ENCODE data around the gene SPAG6.

The SPAG6 gene

GRCh38 chr10:22339761-22340328, 5.5 kb upstream of the SPAG6 start (continued):
- TF ChIP-seq PRDM2 (tag by site-specific recombination; IDR thresholded peaks at IDR 0.05; ENCODE audit: borderline replicate concordance) = no peak
- TF ChIP-seq ZNF692 (tag by site-specific recombination; IDR thresholded peaks at IDR 0.05) = no peak
- TF ChIP-seq ZNF362 (tag by site-specific recombination; IDR thresholded peaks at IDR 0.05) = peak; percentile 95; the same call in 1 of the 2 replicates
- TF ChIP-seq ZBTB21 (tag by site-specific recombination; IDR thresholded peaks at IDR 0.05) = peak; percentile 89
- no peak for TF ChIP-seq ZNF404 (tag by site-specific recombination; IDR thresholded peaks at IDR 0.05)
- TF ChIP-seq ZNF510 (tag by site-specific recombination; IDR thresholded peaks at IDR 0.05; ENCODE audit: insufficient replicate concordance) = no peak
- TF ChIP-seq ZNF302 (tag by site-specific recombination; IDR thresholded peaks at IDR 0.05; ENCODE audit: low read depth) = no peak

- peaks cover 6% of the 10 kb centered on the region for H3K4me1 ChIP-seq (ENCODE audit: control insufficient read depth, insufficient read depth, low read length)
- CTCF ChIA-PET = interaction anchor here (0.6 to 1.0 kb wide), 4 partner anchors 21 to 337 kb away, joined by 3 to 4 read pairs (median 3); no protein-coding TSS in a partner anchor
- H3K4me3 ChIP-seq (ENCODE audit: low read depth, low read length) = peak overlapping the region; percentile 78
- POLR2A ChIA-PET = interaction anchor here (0.6 to 2.6 kb wide), 13 partner anchors 14 to 337 kb away, joined by 3 to 19 read pairs (median 5); partner anchors contain the start of genes COMMD3 and DNAJC1
- no peaks in the 10 kb centered on the region for H3K9me3 ChIP-seq (ENCODE audit: control insufficient read depth, insufficient read depth, low read depth, low read length)
- H3K27ac ChIP-seq (ENCODE audit: extremely low read depth, low read depth, low read length) = peak overlapping the region; percentile 99
- no peaks in the 10 kb centered on the region for H3K36me3 ChIP-seq (ENCODE audit: control insufficient read depth in 2 of 2, insufficient read depth in 1 of 2, low read length in 2 of 2)
- peak; percentile 87; the same call in 1 of the 2 replicates for TF ChIP-seq ATF2 (tag by site-specific recombination; IDR thresholded peaks at IDR 0.05; ENCODE audit: low read depth)
- peak; percentile 39; the same call in 1 of the 2 replicates for TF ChIP-seq ZSCAN30 (tag by site-specific recombination; IDR thresholded peaks at IDR 0.05)
- TF ChIP-seq ZNF335 (tag by site-specific recombination; conservative IDR thresholded peaks at IDR 0.05) = peak; percentile 10
- peak; percentile 83 for TF ChIP-seq PATZ1 (tag by site-specific recombination; IDR thresholded peaks at IDR 0.05)
- peak; percentile 69; the same call in 1 of the 2 replicates for TF ChIP-seq ZNF423 (tag by site-specific recombination; IDR thresholded peaks at IDR 0.05)
- no peak for TF ChIP-seq ZNF37A (tag by site-specific recombination; IDR thresholded peaks at IDR 0.05)
- no peak for TF ChIP-seq PRDM1 (tag by site-specific recombination; IDR thresholded peaks at IDR 0.05)
- TF ChIP-seq ZNF776 (tag by site-specific recombination; IDR thresholded peaks at IDR 0.05; ENCODE audit: borderline replicate concordance) = no peak
- no peak for TF ChIP-seq RBAK (tag by site-specific recombination; IDR thresholded peaks at IDR 0.05)
- TF ChIP-seq KLF10 (tag by site-specific recombination; IDR thresholded peaks at IDR 0.05) = no peak; the same call in 1 of the 2 replicates
- no peak for TF ChIP-seq ZNF404 (tag by site-specific recombination; IDR thresholded peaks at IDR 0.05)
- TF ChIP-seq GLIS1 (tag by site-specific recombination; IDR thresholded peaks at IDR 0.05) = peak; percentile 58; the same call in 1 of the 2 replicates
- peak; percentile 70; the same call in 1 of the 2 replicates for TF ChIP-seq ZNF449 (tag by site-specific recombination; IDR thresholded peaks at IDR 0.05)
- TF ChIP-seq ZBTB21 (tag by site-specific recombination; IDR thresholded peaks at IDR 0.05) = no peak
Observed at GRCh38 chr10:22340329-22341189, 4.7 kb upstream of the SPAG6 start.

All from HEK293 (cell line).